DMS79 (cell line): ENCODE results near the gene NAGA.

Source experiments
- DNase-seq: peaks from one replicate; lab custom pipeline; 2025; lab: John Stamatoyannopoulos, UW

The NAGA gene

GRCh38 chr22:42039271-42039670, 31.3 kb downstream of the NAGA start:
- DNase-seq = no peak

GRCh38 chr22:42035256-42035655, 35.4 kb downstream of the NAGA start:
- DNase-seq = no peak

- DNase-seq = no peak
These were observed 37.1 kb downstream of the NAGA start for GRCh38 chr22:42033263-42034181.

- DNase-seq = no peak
These were observed 43.9 kb downstream of the NAGA start for GRCh38 chr22:42026705-42027104.

- no peak for DNase-seq
These were observed 45.2 kb downstream of the NAGA start for GRCh38 chr22:42025421-42025820.

- no peak for DNase-seq
These were observed 48.3 kb downstream of the NAGA start for GRCh38 chr22:42022162-42022847.

GRCh38 chr22:42021571-42021970, 49.0 kb downstream of the NAGA start:
- DNase-seq = no peak

GRCh38 chr22:42018224-42018623, 52.4 kb downstream of the NAGA start:
- no peak for DNase-seq

GRCh38 chr22:42016111-42016510, 54.5 kb downstream of the NAGA start:
- no peak for DNase-seq

GRCh38 chr22:42013385-42013784, 57.2 kb downstream of the NAGA start:
- no peak for DNase-seq

GRCh38 chr22:42010778-42011177, 59.8 kb downstream of the NAGA start:
- no peak for DNase-seq
